Measurements from ENCODE around the gene SRSF1. TPM values are rescaled to one million over a fixed set of nuclear protein-coding genes. Genes with fewer than 3 reads are reported as not detected.

The SRSF1 gene
- total RNA-seq, 1 experiment from 2014 or later: 512 TPM

DNA sequence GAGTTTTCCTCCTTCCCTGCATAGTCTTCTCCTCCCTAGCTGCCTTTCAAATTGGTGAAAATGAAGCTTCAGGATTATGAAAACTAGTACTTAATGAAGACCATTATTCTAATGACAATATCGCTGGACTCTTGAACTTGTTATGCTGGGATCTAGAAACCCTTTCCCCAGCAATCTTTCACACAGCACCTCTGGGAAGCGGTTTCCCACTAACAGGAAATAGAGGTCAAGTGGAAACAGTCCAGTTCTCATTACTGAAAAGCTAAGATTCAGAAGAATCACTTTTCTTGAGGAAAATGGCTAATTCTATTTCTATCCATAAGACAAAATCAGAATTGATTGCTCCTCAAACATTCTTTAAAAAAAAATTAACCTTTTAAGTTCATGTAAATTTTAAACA is 17.0 kb downstream of the SRSF1 start:
- Histone ChIP-seq H3K4me1 (ENCODE audit: insufficient read depth, low read length, poor library complexity, severe bottlenecking) (peaks cover 32% of the 10 kb centered on the region), H3K36me3 (ENCODE audit: insufficient read depth, low read length, poor library complexity, severe bottlenecking) (no peaks in the 10 kb centered on the region), H3K27ac (ENCODE audit: low read depth, low read length, poor library complexity, severe bottlenecking) (peak overlapping the region; percentile 2), H3K9me3 (ENCODE audit: low read depth, low read length, poor library complexity, severe bottlenecking) (no peaks in the 10 kb centered on the region), H3K27me3 (replicated peaks; ENCODE audit: insufficient read depth, low read depth, low read length, poor library complexity) (no peaks in the 10 kb centered on the region), H3K4me3 (ENCODE audit: low read depth, low read length, poor library complexity, severe bottlenecking) (no peak overlapping the region)
- POLR2A ChIA-PET (ENCODE audit: low non-redundant PET): no interaction called here
- intact Hi-C loops (cut with micrococcal nuclease; ENCODE audit: unreplicated experiment): no loop called here
- no peak for DNase-seq (ENCODE audit: low spot score)
- no peak for TF ChIP-seq EZH2 (IDR thresholded peaks at IDR 0.05; ENCODE audit: borderline replicate concordance, low read depth, low read length, poor library complexity, severe bottlenecking)
- TF ChIP-seq, protein P1, sequence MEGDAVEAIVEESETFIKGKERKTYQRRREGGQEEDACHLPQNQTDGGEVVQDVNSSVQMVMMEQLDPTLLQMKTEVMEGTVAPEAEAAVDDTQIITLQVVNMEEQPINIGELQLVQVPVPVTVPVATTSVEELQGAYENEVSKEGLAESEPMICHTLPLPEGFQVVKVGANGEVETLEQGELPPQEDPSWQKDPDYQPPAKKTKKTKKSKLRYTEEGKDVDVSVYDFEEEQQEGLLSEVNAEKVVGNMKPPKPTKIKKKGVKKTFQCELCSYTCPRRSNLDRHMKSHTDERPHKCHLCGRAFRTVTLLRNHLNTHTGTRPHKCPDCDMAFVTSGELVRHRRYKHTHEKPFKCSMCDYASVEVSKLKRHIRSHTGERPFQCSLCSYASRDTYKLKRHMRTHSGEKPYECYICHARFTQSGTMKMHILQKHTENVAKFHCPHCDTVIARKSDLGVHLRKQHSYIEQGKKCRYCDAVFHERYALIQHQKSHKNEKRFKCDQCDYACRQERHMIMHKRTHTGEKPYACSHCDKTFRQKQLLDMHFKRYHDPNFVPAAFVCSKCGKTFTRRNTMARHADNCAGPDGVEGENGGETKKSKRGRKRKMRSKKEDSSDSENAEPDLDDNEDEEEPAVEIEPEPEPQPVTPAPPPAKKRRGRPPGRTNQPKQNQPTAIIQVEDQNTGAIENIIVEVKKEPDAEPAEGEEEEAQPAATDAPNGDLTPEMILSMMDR (conservative IDR thresholded peaks at IDR 0.05; ENCODE audit: low read depth, low read length): no peak
- CTCF ChIA-PET: interaction anchor here (0.6 to 2.9 kb wide), 2 partner anchors 10 to 114 kb away, joined by 3 to 14 read pairs; no protein-coding TSS in a partner anchor
- BruUV-seq (replicated peaks): no TSS peak

DNA sequence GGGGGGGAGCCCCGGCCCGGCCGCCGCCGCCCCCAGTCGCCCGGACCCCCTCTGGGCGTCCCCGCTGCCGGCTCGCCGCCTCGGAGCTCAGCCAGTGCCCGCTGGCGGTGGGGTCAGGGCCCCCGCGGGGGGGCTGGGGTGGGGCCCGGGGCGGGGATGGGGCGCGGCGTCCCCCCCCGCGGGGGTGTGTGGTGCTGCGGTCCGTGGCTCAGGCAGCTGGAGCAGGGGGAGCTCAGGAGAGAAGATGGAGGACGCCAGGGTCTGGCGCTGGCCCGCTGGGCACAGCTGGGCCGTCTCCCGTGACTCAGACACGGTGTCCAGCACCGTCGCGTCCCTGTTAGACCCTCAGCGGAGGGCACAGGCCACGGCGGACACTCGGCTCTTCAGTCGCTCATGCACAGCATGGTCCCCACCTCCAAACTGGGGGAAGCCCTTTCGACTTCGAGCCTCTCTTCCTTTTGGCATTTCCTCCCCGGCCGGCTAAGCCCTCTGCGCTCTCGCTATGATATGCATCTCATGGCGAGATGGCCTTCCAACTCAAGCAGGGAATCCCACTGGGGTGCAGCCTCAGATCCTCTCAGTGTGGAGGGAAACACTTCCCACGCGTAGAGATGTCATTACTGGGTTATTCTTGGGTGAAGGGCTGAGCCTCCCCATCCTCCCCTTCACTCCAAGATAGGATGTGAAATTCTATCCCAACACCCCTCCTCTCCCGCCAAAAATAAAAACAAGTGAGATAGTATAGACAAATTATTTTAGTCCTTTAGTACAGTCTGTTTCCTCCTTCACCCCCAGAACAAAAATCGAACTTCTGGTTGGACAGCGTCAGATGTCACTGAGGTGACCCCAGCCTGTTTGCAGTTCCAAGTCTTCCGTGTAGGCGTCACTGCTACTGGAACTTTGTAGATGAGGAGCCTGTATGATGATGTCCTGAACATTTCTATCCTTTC is 18.5 kb downstream of the SRSF1 start:
- intact Hi-C loops (cut with micrococcal nuclease; ENCODE audit: unreplicated experiment): loop anchor here (1.0 to 5.0 kb wide), 2 partner anchors 36 to 128 kb away; no protein-coding TSS in a partner anchor
- peak overlapping the region; percentile 87 for H3K4me3 ChIP-seq (ENCODE audit: low read depth, low read length, poor library complexity, severe bottlenecking)
- H3K9me3 ChIP-seq (ENCODE audit: low read depth, low read length, poor library complexity, severe bottlenecking): no peaks in the 10 kb centered on the region
- POLR2A ChIA-PET (ENCODE audit: low non-redundant PET): interaction anchor here (0.5 to 0.6 kb wide), 2 partner anchors 46 to 113 kb away, joined by 6 to 7 read pairs; no protein-coding TSS in a partner anchor
- H3K4me1 ChIP-seq (ENCODE audit: insufficient read depth, low read length, poor library complexity, severe bottlenecking): peaks cover 47% of the 10 kb centered on the region
- no peaks in the 10 kb centered on the region for H3K27me3 ChIP-seq (replicated peaks; ENCODE audit: insufficient read depth, low read depth, low read length, poor library complexity)
- CTCF ChIA-PET: interaction anchor here (1.3 to 2.9 kb wide), 2 partner anchors 11 to 155 kb away, joined by 3 to 14 read pairs; no protein-coding TSS in a partner anchor
- H3K27ac ChIP-seq (ENCODE audit: low read depth, low read length, poor library complexity, severe bottlenecking): peak overlapping the region; percentile 93
- H3K36me3 ChIP-seq (ENCODE audit: insufficient read depth, low read length, poor library complexity, severe bottlenecking): no peaks in the 10 kb centered on the region
- TF ChIP-seq EZH2 (IDR thresholded peaks at IDR 0.05; ENCODE audit: borderline replicate concordance, low read depth, low read length, poor library complexity, severe bottlenecking): no peak
- TF ChIP-seq, protein P1 (conservative IDR thresholded peaks at IDR 0.05; ENCODE audit: low read depth, low read length): no peak
- DNase-seq (ENCODE audit: low spot score): peak; percentile 77
- BruUV-seq (replicated peaks): no TSS peak

DNA sequence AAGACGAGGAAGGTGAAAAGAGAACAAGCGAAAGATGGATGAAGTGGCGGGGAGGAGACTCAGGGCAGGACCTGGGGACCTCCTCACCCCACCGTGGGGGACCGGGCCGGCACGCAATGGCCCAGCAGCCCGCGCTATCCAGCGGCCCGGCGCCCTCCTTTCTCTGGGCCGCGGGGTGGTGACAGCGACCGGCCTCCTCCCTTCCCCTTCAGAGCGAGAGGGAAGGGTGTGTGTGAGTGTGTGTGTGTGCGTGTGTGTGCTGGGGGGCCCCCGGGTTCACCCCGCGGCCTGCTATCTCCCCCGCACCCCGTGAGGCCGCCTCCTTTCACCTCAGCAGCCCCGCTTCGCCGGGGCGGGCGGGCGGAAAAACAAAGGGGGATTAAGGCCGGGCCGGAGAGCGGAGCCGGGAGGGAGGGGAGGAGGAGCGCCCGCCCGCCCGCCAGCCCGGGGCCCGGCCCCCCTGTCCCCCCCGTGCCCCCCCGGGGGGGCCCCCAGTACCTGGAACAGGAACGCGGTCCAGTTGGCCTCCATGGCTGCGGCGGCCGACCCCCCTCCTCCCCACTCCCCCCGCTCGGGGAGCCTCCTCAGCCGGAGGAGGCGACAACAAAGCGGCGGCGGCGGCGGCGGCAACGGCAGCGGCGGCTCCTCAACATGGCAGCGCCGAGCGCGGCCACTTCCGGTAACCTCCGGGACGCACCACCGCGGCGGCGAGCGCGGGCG is 19.3 kb downstream of the SRSF1 start, which contains the start of gene VEZF1:
VEZF1 (minus strand) TSS at position 674 of the 720 bp plus-strand sequence; CDS start at position 531, 143 bp downstream.
- no TSS peak for BruUV-seq (replicated peaks)
- DNase-seq (ENCODE audit: low spot score): peak; percentile 88
- peaks cover 47% of the 10 kb centered on the region for H3K4me1 ChIP-seq (ENCODE audit: insufficient read depth, low read length, poor library complexity, severe bottlenecking)
- H3K9me3 ChIP-seq (ENCODE audit: low read depth, low read length, poor library complexity, severe bottlenecking): no peaks in the 10 kb centered on the region
- CTCF ChIA-PET: interaction anchor here (0.6 to 2.9 kb wide), 5 partner anchors 12 to 154 kb away, joined by 3 to 14 read pairs (median 4); no protein-coding TSS in a partner anchor
- H3K4me3 ChIP-seq (ENCODE audit: low read depth, low read length, poor library complexity, severe bottlenecking): peak within 1 kb of the TSS; percentile 87
- TF ChIP-seq EZH2 (IDR thresholded peaks at IDR 0.05; ENCODE audit: borderline replicate concordance, low read depth, low read length, poor library complexity, severe bottlenecking): no peak
- TF ChIP-seq, protein P1 (conservative IDR thresholded peaks at IDR 0.05; ENCODE audit: low read depth, low read length): no peak
- H3K27ac ChIP-seq (ENCODE audit: low read depth, low read length, poor library complexity, severe bottlenecking): peak within 1 kb of the TSS; percentile 93
- POLR2A ChIA-PET (ENCODE audit: low non-redundant PET): interaction anchor here (0.5 to 0.6 kb wide), 2 partner anchors 47 to 113 kb away, joined by 6 to 7 read pairs; no protein-coding TSS in a partner anchor
- intact Hi-C loops (cut with micrococcal nuclease; ENCODE audit: unreplicated experiment): loop anchor here (1.0 to 5.0 kb wide), 2 partner anchors 35 to 127 kb away; no protein-coding TSS in a partner anchor
- no peaks in the 10 kb centered on the region for H3K27me3 ChIP-seq (replicated peaks; ENCODE audit: insufficient read depth, low read depth, low read length, poor library complexity)
- peaks cover 2% of the 10 kb centered on the region for H3K36me3 ChIP-seq (ENCODE audit: insufficient read depth, low read length, poor library complexity, severe bottlenecking)
